GM12878 (cell line): ENCODE data around the gene HPSE2. TPM values are rescaled to one million over a fixed set of nuclear protein-coding genes. Genes with fewer than 3 reads are reported as not detected.

Experiments used
- ATAC-seq: fragments of 200-7000 bp; cut with Tn5 transposase; 3 replicates; pipeline ENCODE4 v1.9.1; 2020; ENCODE audit warnings: mild to moderate bottlenecking, moderate library complexity
- BruUV-seq: library from RNA; stranded (reverse); fragments of 400-500 nt; replicated peaks from 2 replicates; lab custom pipeline; 2021; lab: Mats Ljungman, UMichigan
- CTCF ChIA-PET: fragments of 300-600 bp; sonication (Branson Sonifier 250); formaldehyde crosslinking; extraction: SDS; loops from one replicate; lab custom pipeline; 2021; ENCODE audit warnings: inconsistent platforms; lab: Yijun Ruan, JAX
- POLR2A ChIA-PET: fragments of 350-600 bp; formaldehyde crosslinking; extraction: SDS; loops from one replicate; lab custom pipeline; 2021; ENCODE audit warnings: inconsistent platforms; lab: Charles Lee
- RAD21 ChIA-PET: fragments of 300-600 bp; sonication (Branson Sonifier 250); formaldehyde crosslinking; loops from one replicate; lab custom pipeline; 2023; ENCODE audit warnings: antibody characterized with exemption; ENCODE audit not compliant: unreplicated experiment; lab: Charles Lee
- SMC1A ChIA-PET: fragments of 300-600 bp; sonication (Branson Sonifier 250); formaldehyde crosslinking; loops from one replicate; lab custom pipeline; 2023; ENCODE audit not compliant: unreplicated experiment, uncharacterized antibody; lab: Charles Lee
- DNase-seq: peaks from one replicate; pipeline ENCODE4 v3.0.0-alpha.2; 2011; ENCODE audit warnings: low read depth, low spot score
- FAIRE-seq: peaks from 3 replicates; lab custom pipeline; 2011; peaks lifted over from hg19 to GRCh38; lab: Jason Lieb, UNC
- H2AFZ ChIP-seq: 2 replicates; pipeline ENCODE4 v1.6.0; 2011; ENCODE audit warnings: low read depth, low read length, control low read depth; ENCODE audit not compliant: control insufficient read depth
- H3K27ac ChIP-seq: 2 replicates; pipeline ENCODE4 v1.5.1; 2011; ENCODE audit warnings: control low read depth; ENCODE audit not compliant: control insufficient read depth, insufficient read depth
- H3K27me3 ChIP-seq, 2 experiments: replicated peaks in 1 of 2; 2 replicates each; pipeline versions ENCODE4 v1.6.0 to v1.6.1; 2011; ENCODE audit warnings: low read length in 1 of 2; ENCODE audit not compliant: control insufficient read depth in 2 of 2, insufficient read depth in 2 of 2
- H3K36me3 ChIP-seq, 2 experiments: 2 replicates each; pipeline ENCODE4 v1.5.1; 2011; ENCODE audit warnings: low read length in 1 of 2; ENCODE audit not compliant: control insufficient read depth in 2 of 2, insufficient read depth in 2 of 2
- H3K4me1 ChIP-seq: 2 replicates; pipeline ENCODE4 v1.6.1; 2011; ENCODE audit warnings: mild to moderate bottlenecking, low read length, moderate library complexity, mixed read lengths; ENCODE audit not compliant: control insufficient read depth, insufficient read depth
- H3K4me2 ChIP-seq: 2 replicates; pipeline ENCODE4 v1.6.0; 2011; ENCODE audit warnings: control low read depth; ENCODE audit not compliant: control insufficient read depth, insufficient read depth
- H3K4me3 ChIP-seq: fragments of 200-600 bp; sonication (generic); 2 replicates; pipeline ENCODE4 v1.5.1; 2016
- H3K79me2 ChIP-seq: 2 replicates; pipeline ENCODE4 v1.6.0; 2011; ENCODE audit warnings: low read length; ENCODE audit not compliant: control insufficient read depth, insufficient read depth
- H3K9ac ChIP-seq: 2 replicates; pipeline ENCODE4 v1.8.0; 2011; ENCODE audit warnings: low read length, control low read depth, mixed read lengths; ENCODE audit not compliant: control insufficient read depth, insufficient read depth
- H3K9me3 ChIP-seq: replicated peaks from 3 replicates; pipeline ENCODE4 v1.5.1; 2011; ENCODE audit warnings: mild to moderate bottlenecking, low read length; ENCODE audit not compliant: control insufficient read depth, insufficient read depth
- H4K20me1 ChIP-seq: 2 replicates; pipeline ENCODE4 v1.6.0; 2011; ENCODE audit not compliant: control insufficient read depth, insufficient read depth
- CBX5 ChIP-seq: sonication (generic); IDR thresholded peaks from 2 replicates; pipeline ENCODE4 v1.6.1; 2016; ENCODE audit warnings: low read depth, moderate library complexity, mild to moderate bottlenecking, inconsistent platforms
- E4F1 ChIP-seq: fragments of 450-650 bp; IDR thresholded peaks from 2 replicates; pipeline ENCODE4 v1.6.1; 2018; ENCODE audit warnings: borderline replicate concordance, mild to moderate bottlenecking; ENCODE audit not compliant: partially characterized antibody
- EED ChIP-seq: sonication (generic); IDR thresholded peaks from 2 replicates; pipeline ENCODE4 v1.6.1; 2016; ENCODE audit warnings: antibody characterized with exemption, low read depth
- EGR1 ChIP-seq, 2 experiments: IDR thresholded peaks; 1 replicate in 1 of 2; 2 replicates in 1 of 2; pipeline ENCODE4 v1.6.1; 2011 to 2012; ENCODE audit warnings: low read depth in 2 of 2, low read length in 2 of 2, borderline replicate concordance in 1 of 2, mild to moderate bottlenecking in 1 of 2, moderate library complexity in 1 of 2
- FOXK2 ChIP-seq: fragments of 450-650 bp; IDR thresholded peaks from 2 replicates; pipeline ENCODE4 v1.6.1; 2017; ENCODE audit warnings: mild to moderate bottlenecking, moderate library complexity
- LARP7 ChIP-seq: fragments of 450-650 bp; IDR thresholded peaks from 2 replicates; pipeline ENCODE4 v1.6.1; 2017; ENCODE audit warnings: mild to moderate bottlenecking
- NFXL1 ChIP-seq: fragments of 450-650 bp; IDR thresholded peaks from 2 replicates; pipeline ENCODE4 v1.6.1; 2017; ENCODE audit warnings: antibody characterized with exemption, mild to moderate bottlenecking, borderline replicate concordance
- NKRF ChIP-seq: fragments of 450-650 bp; conservative IDR thresholded peaks from 2 replicates; pipeline ENCODE4 v1.6.1; 2017; ENCODE audit warnings: mild to moderate bottlenecking, moderate library complexity
- NR2C1 ChIP-seq: fragments of 450-650 bp; IDR thresholded peaks from 2 replicates; pipeline ENCODE4 v1.6.1; 2017; ENCODE audit warnings: antibody characterized with exemption, mild to moderate bottlenecking, moderate library complexity
- NR2C2 ChIP-seq: IDR thresholded peaks from 2 replicates; pipeline ENCODE4 v1.6.1; 2011; ENCODE audit warnings: borderline replicate concordance, low read depth; ENCODE audit not compliant: control insufficient read depth, insufficient read length
- RB1 ChIP-seq: fragments of 450-650 bp; formaldehyde crosslinking; IDR thresholded peaks from 2 replicates; pipeline ENCODE4 v1.6.1; 2017; ENCODE audit warnings: mild to moderate bottlenecking, borderline replicate concordance
- SMAD5 ChIP-seq: IDR thresholded peaks from 2 replicates; pipeline ENCODE4 v1.6.1; 2016; ENCODE audit warnings: antibody characterized with exemption, low read depth
- TARDBP ChIP-seq: IDR thresholded peaks from 2 replicates; pipeline ENCODE4 v1.6.1; 2016; ENCODE audit warnings: borderline replicate concordance
- ZBTB11 ChIP-seq: fragments of 450-650 bp; formaldehyde crosslinking; IDR thresholded peaks from 2 replicates; pipeline ENCODE4 v1.5.0; 2022; ENCODE audit warnings: mild to moderate bottlenecking, missing genetic modification characterization
- WGBS: methylation state at CpG from one replicate; pipeline ENCODE4 v1.1.6; 2016; ENCODE audit warnings: low lambda C conversion rate; ENCODE audit not compliant: insufficient replicate concordance, insufficient coverage; ENCODE audit errors: missing lambda C conversion rate; 5-methylcytosine and 5-hydroxymethylcytosine counted together
- in situ Hi-C: fragments of 300-500 bp; cut with MboI; formaldehyde crosslinking; loops from 9 replicates; pipeline ENCODE4 v1.14.3; 2018; ENCODE audit warnings: mixed read lengths
- intact Hi-C: fragments of 100-400 bp; cut with micrococcal nuclease; formaldehyde crosslinking; loops from one replicate; pipeline ENCODE4 v1.14.2; 2022; ENCODE audit not compliant: unreplicated experiment
- polyA plus RNA-seq, 11 experiments: library from polyadenylated mRNA; depleted of rRNA in 4 of 11; unstranded in 6 of 11; stranded (reverse) in 5 of 11; fragments of >200 nt; fragmentation: Nextera tagmentation in 4 of 11; fragmentation: Illumina TruSeq in 1 of 11; extraction: Ambion mirVana in 4 of 11; extraction: Trizol in 1 of 11; gene quantifications; 1 replicate in 1 of 11; 2 replicates in 10 of 11; pipeline versions ENCODE4 v1.2.1 to v1.2.3, GENCODE V29; 2011 to 2016; ENCODE audit warnings: inconsistent platforms in 2 of 11, missing spikeins in 2 of 11, low read depth in 1 of 11
- total RNA-seq, 4 experiments: library from RNA; depleted of rRNA in 3 of 4; stranded (reverse); fragments of >200 nt in 3 of 4; fragmentation: Illumina TruSeq in 1 of 4; extraction: Trizol in 1 of 4; gene quantifications; 2 replicates each; pipeline versions ENCODE4 v1.2.1 to v1.2.3, GENCODE V29; 2013 to 2021

HPSE2 gene
- total and polyA plus RNA-seq, 10 of the 15 experiments (the other 5 are each of a cell fraction or from before 2014, with no cell fraction given): 0.06 TPM; not detected in 9

GRCh38 chr10:98460837-98461499, 774.7 kb downstream of the HPSE2 start:
- in situ Hi-C loops (loop anchor here (5.0 to 10.0 kb wide), 2 partner anchors 584 to 786 kb away; no protein-coding TSS in a partner anchor), intact Hi-C loops (no loop called here)
- ChIA-PET CTCF (interaction anchor here (1.5 kb wide), 1 partner anchor 35 kb away, joined by 3 read pairs; no protein-coding TSS in a partner anchor), POLR2A (no interaction called here), SMC1A (no interaction called here), RAD21 (no interaction called here)
- no peak for DNase-seq
- H3K27ac ChIP-seq: no peak overlapping the region
- H3K4me2 ChIP-seq: no peak overlapping the region
- no peak for FAIRE-seq
- no peak overlapping the region for H3K9ac ChIP-seq
- H4K20me1 ChIP-seq: no peaks in the 10 kb centered on the region
- BruUV-seq: no TSS peak
- H3K4me1 ChIP-seq: no peaks in the 10 kb centered on the region
- H3K9me3 ChIP-seq: no peaks in the 10 kb centered on the region
- no peak for ATAC-seq
- no peak overlapping the region for H2AFZ ChIP-seq
- no peak for TF ChIP-seq TARDBP
- no peak for TF ChIP-seq NR2C2
- TF ChIP-seq NKRF: no peak
- no peak for TF ChIP-seq LARP7
- TF ChIP-seq NFXL1: no peak
- no peak for TF ChIP-seq EGR1 (IDR thresholded peaks at IDR 0.05; ENCODE audit: borderline replicate concordance in 1 of 2, low read depth in 2 of 2, low read length in 2 of 2)
- TF ChIP-seq RB1: no peak
- no peak for TF ChIP-seq ZBTB11 (CRISPR knock-in tag)
- TF ChIP-seq FOXK2: no peak
- no peak for TF ChIP-seq NR2C1
- TF ChIP-seq E4F1: no peak
- TF ChIP-seq SMAD5: no peak
- no peak for TF ChIP-seq CBX5
- no peak for TF ChIP-seq EED
- no peak overlapping the region for H3K4me3 ChIP-seq
- 27% methylated on average over 3 of the region's 3 CpGs for WGBS
- H3K36me3 ChIP-seq: no peaks in the 10 kb centered on the region
- no peaks in the 10 kb centered on the region; a peak in 1 of 4 replicates for H3K27me3 ChIP-seq
- H3K79me2 ChIP-seq: no peaks in the 10 kb centered on the region
